Kidney (tissue), 14 donors: ENCODE measurements around the gene BEX5. TPM values are rescaled to one million over a fixed set of nuclear protein-coding genes. Genes with fewer than 3 reads are reported as not detected.

Experiments
- DNase-seq, 5 donors: peaks; one replicate each; pipeline ENCODE4 v3.0.0-alpha.2; 2013 to 2020
- FAIRE-seq: peaks from 2 replicates; lab custom pipeline; 2012; peaks lifted over from hg19 to GRCh38; lab: Jason Lieb, UNC
- H3K27ac ChIP-seq, 2 donors: one replicate each; pipeline ENCODE4 v1.7.0; 2013; ENCODE audit warnings: low read depth in 2 of 2, low read length in 2 of 2, inconsistent platforms in 1 of 2
- H3K27me3 ChIP-seq: one replicate; pipeline ENCODE4 v1.7.1; 2013; ENCODE audit warnings: low read length, inconsistent platforms; ENCODE audit not compliant: control insufficient read depth, insufficient read depth
- H3K36me3 ChIP-seq, 3 donors: one replicate each; pipeline versions ENCODE4 v1.7.0 to v1.7.1; 2013; ENCODE audit warnings: low read length in 3 of 3, control low read depth in 1 of 3, inconsistent platforms in 1 of 3; ENCODE audit not compliant: insufficient read depth in 3 of 3, control insufficient read depth in 2 of 3
- H3K4me1 ChIP-seq, 3 donors: one replicate each; pipeline versions ENCODE4 v1.7.0 to v1.7.1; 2013; ENCODE audit warnings: low read length in 3 of 3, inconsistent platforms in 1 of 3, low read depth in 1 of 3; ENCODE audit not compliant: control insufficient read depth in 2 of 3, insufficient read depth in 2 of 3
- H3K4me3 ChIP-seq, 3 donors: one replicate each; pipeline versions ENCODE4 v1.7.0 to v1.8.1; 2013; ENCODE audit warnings: low read length in 3 of 3, control low read depth in 1 of 3, inconsistent platforms in 1 of 3
- H3K9ac ChIP-seq, 3 donors: one replicate each; pipeline versions ENCODE4 v1.7.0 to v1.7.1; 2013; ENCODE audit warnings: low read length in 3 of 3, control low read depth in 1 of 3, inconsistent platforms in 1 of 3
- H3K9me3 ChIP-seq, 3 donors: one replicate each; pipeline versions ENCODE4 v1.7.0 to v1.7.1; 2013; ENCODE audit warnings: low read length in 3 of 3, control low read depth in 1 of 3, inconsistent platforms in 1 of 3; ENCODE audit not compliant: control insufficient read depth in 2 of 3, insufficient read depth in 1 of 3
- CTCF ChIP-seq: IDR thresholded peaks from 3 replicates; pipeline ENCODE4 v1.5.1; 2012; ENCODE audit warnings: mild to moderate bottlenecking, moderate library complexity, borderline replicate concordance; ENCODE audit not compliant: insufficient read depth; ENCODE audit errors: extremely low read depth
- intact Hi-C: fragments of 100-400 bp; cut with DNase I; formaldehyde crosslinking; loops from one replicate; pipeline ENCODE4 v1.11.1; 2022
- polyA plus RNA-seq: library from polyadenylated mRNA; stranded (reverse); fragments of 350-450 nt; fragmentation: Illumina TruSeq; extraction: RNeasy Lipid Tissue Mini Kit (QIAGEN cat#74804); gene quantifications from one replicate; pipeline ENCODE4 v1.2.3, GENCODE V29; 2014; ENCODE audit warnings: low read depth, low replicate concordance; ENCODE audit not compliant: insufficient read depth
- total RNA-seq: library from RNA; stranded (reverse); fragmentation: NEBNext Ultra II Directional; extraction: Animal tissue kit (Norgen Biotek cat#: 25700); gene quantifications from one replicate; pipeline ENCODE4 v1.2.1, GENCODE V29; 2021
- donor health status: control.
- donor health status: control.
- donor health status: control.
- donor health status: control.
- donor health status: control.
- donor health status: DM: yes; HTN: yes; CAD: no.
- donor health status: Normal renal cell carcinoma (clear cell type).

BEX5 gene
- total and polyA plus RNA-seq, 2 donors from 2014 or later, result 9.5 to 42.4 TPM

GRCh38 chrX:102115748-102116147 lies 40.0 kb downstream of the BEX5 start:
- H3K27me3 ChIP-seq, result no peaks in the 10 kb centered on the region
- H3K4me1 ChIP-seq, result no peaks in the 10 kb centered on the region
- no peak overlapping the region for H3K4me3 ChIP-seq
- TF ChIP-seq CTCF, result no peak
- no peaks in the 10 kb centered on the region for H3K36me3 ChIP-seq
- H3K27ac ChIP-seq, result no peak overlapping the region
- H3K9ac ChIP-seq, result no peak overlapping the region
- FAIRE-seq (no peak), DNase-seq (no peak)
- H3K9me3 ChIP-seq, result no peaks in the 10 kb centered on the region
- intact Hi-C loops, result no loop called here

GRCh38 chrX:102113367-102113766 lies 42.4 kb downstream of the BEX5 start:
- no peak for DNase-seq
- intact Hi-C loops, result no loop called here
- H3K9ac ChIP-seq, result no peak overlapping the region
- no peaks in the 10 kb centered on the region for H3K4me1 ChIP-seq
- H3K36me3 ChIP-seq, result no peaks in the 10 kb centered on the region
- H3K27me3 ChIP-seq, result no peaks in the 10 kb centered on the region
- H3K4me3 ChIP-seq, result no peak overlapping the region
- no peak for TF ChIP-seq CTCF
- H3K9me3 ChIP-seq, result no peaks in the 10 kb centered on the region
- no peak for FAIRE-seq
- no peak overlapping the region for H3K27ac ChIP-seq

Other genes with a start within 250 kb of the BEX5 start
- gene ZMAT1, start 223.9 kb downstream of the BEX5 start, total RNA-seq, result 20.0 TPM
- gene ZMAT1, start 223.9 kb downstream of the BEX5 start, polyA plus RNA-seq, result 8.5 TPM
- gene TCEAL2, start 30.3 kb downstream of the BEX5 start, total RNA-seq, result 2.6 TPM
- 47.2 TPM for gene TCEAL2, start 30.3 kb downstream of the BEX5 start, polyA plus RNA-seq
- gene TCEAL6, start 13.5 kb downstream of the BEX5 start, total RNA-seq, result not detected
- 1.1 TPM for gene TCEAL6, start 13.5 kb downstream of the BEX5 start, polyA plus RNA-seq
- gene TCP11X1, start 59.3 kb upstream of the BEX5 start, total RNA-seq, result not detected
- not detected for gene TCP11X1, start 59.3 kb upstream of the BEX5 start, polyA plus RNA-seq
- gene NXF2, start 91.2 kb upstream of the BEX5 start, total RNA-seq, result not detected
- not detected for gene NXF2, start 91.2 kb upstream of the BEX5 start, polyA plus RNA-seq